HL-60/S4 (cell line): Measurements from ENCODE around the gene CCDC148.

Experiments used
- in situ Hi-C: fragments of 300-500 bp; cut with MboI; formaldehyde crosslinking; loops from 2 replicates; pipeline ENCODE4 v1.14.3; 2022; ENCODE audit warnings: low sequenced_read_pairs

CCDC148 gene

GRCh38 chr2:158221063-158222020, 235.2 kb downstream of the CCDC148 start:
- in situ Hi-C loops: no loop called here

- in situ Hi-C loops: no loop called here
Measured at GRCh38 chr2:158217593-158217992, 239.0 kb downstream of the CCDC148 start.

DNA sequence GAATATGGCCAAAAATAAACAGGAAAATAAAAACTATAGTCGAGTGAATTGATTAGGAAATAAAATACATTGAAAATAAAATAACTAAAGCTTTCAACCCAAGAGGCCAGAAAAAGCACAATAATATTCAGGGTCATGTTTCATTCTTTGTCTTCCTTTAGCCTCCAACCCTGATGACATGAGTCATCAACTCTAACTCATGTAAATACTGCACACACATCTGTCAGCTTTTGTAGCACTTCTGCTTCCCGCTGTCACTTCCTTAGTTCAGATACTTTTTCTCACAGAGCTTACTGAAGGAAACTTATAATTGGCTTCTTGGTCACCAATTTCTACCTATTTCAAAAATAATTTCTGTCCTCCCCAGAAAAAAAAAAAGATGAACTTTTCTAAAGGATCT, 242.1 kb downstream of the CCDC148 start:
- in situ Hi-C loops: no loop called here

DNA sequence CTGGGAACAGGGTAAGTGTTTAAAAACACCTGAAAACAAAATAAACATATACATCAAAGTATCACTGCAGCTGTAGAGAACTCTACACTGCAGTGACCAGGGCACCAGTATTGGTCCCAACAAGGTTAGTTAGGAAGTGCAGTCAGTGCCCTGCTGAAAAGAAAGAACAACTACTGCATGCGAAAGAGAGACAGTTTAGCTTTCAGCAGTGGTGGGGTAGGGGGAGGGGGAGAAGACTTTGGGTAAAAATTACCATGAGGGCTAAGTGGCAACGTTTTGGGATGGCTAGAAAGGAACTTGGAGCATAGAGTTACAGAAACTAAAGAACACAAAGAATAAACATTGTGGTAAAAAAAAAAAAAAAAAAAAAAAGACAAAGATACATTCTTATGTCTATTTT, 242.8 kb downstream of the CCDC148 start:
- in situ Hi-C loops: no loop called here

DNA sequence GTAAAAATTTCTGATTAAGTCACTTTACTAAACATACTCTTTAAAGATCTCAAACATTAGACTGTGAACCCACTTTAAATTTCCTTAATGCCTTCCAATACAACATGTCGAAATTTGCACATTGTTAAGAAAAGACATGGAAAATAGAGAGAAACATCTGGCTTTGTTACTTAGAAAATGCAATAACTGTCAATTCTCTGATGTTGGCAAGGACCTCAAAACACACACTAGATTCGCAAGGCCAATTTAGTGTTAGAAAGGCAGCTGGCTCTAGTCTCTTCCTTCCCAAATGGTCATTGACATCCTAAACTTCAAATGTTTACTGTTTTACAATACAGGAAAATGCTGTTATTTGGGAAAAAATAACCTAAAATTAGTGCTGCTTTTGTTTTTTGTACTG, 244.3 kb downstream of the CCDC148 start:
- in situ Hi-C loops: no loop called here

- in situ Hi-C loops: no loop called here
Measured at GRCh38 chr2:158211502-158211901, 245.1 kb downstream of the CCDC148 start.

DNA sequence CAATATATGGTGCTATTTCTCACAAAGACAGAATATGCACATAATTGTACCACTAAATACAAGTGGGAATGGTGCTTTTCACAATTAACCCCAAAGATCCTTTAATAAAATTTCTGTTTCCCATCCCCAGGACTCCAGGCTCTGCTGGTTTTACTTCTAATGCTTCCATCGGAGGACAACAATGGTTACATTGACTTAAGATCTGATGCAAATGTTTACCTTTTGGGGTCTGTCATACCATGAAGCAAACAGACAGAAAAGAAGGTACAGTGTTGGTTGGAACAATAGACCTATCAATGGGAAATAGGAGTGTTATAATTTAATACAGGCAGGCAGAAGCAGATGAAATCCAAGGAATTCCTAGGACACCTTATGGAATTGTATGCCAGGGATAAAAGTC, 249.2 kb downstream of the CCDC148 start:
- in situ Hi-C loops: no loop called here

- in situ Hi-C loops: no loop called here
Measured at GRCh38 chr2:158205215-158205614, 251.3 kb downstream of the CCDC148 start.

GRCh38 chr2:158204741-158205165, 251.8 kb downstream of the CCDC148 start:
- in situ Hi-C loops: no loop called here

- in situ Hi-C loops: no loop called here
Measured at GRCh38 chr2:158202161-158202815, 254.3 kb downstream of the CCDC148 start.

DNA sequence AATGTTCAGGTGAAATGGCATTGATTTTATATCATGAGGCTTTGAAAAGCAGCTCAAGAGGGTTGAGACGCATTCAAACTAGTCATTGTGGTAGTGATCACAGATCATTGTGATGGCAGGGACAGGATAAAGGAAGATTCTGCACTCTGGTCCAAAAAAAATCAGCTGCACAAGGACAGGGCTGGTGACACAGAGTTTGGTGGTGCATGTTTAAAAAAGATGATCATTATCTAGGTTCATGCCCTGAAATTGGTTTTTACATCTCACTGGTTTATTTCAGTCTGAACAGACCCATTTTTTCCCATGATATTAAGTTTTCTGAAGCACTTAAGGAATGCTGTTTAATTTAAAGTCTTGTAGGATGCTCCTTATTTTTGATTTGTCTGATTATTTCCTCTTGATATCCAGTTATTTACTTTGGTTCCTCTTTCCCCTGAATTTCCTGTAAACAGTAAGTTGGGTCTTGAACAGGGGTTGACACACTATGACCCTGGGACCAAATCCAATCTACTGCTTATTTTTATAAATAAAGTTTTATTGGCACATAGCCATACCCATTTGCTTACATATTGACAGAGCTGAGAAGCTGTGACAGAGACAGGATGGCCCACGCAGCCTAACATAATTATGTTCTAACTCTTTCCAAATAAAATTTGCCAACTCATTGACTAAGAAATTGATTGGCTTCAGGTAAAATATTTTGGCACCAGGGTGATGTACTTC, 256.5 kb downstream of the CCDC148 start:
- in situ Hi-C loops: no loop called here

DNA sequence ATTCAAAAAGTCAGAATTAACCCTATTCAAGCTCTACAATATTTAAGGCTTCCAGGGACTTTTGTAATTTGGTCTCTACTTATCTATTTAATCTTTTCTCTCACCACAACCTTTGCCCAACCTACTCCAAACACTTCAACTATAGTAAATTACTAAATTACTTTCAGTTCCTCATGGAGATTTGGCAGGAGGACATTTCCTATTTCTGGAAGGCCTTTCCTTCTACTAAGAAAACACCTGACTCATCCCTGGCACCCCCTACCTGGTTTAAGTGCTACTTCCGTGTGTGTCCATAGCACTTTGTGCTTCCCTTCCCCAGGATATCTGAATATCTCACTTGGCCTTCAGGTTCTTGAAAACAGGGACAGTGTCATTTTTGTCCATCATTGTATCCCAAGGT, 258.6 kb downstream of the CCDC148 start:
- in situ Hi-C loops: no loop called here

DNA sequence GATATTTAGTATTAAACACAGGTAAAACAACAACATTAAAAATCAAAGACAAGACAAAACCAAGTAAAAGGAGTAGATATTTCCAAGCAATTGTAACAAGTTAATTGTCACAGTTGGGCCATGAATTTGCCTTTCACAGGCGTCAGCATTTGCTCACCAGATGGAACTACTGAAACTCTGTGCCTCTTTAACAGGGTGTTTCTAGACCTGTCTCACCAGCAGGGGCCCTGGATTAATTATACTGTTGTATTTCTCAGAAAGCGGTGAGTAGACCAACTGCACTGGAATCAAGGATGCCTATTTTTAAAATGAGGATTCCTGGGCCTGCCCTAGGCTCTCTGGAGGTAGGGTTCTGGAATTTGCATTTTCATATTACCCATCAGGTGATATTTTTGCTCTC, 262.3 kb downstream of the CCDC148 start:
- in situ Hi-C loops: no loop called here

DNA sequence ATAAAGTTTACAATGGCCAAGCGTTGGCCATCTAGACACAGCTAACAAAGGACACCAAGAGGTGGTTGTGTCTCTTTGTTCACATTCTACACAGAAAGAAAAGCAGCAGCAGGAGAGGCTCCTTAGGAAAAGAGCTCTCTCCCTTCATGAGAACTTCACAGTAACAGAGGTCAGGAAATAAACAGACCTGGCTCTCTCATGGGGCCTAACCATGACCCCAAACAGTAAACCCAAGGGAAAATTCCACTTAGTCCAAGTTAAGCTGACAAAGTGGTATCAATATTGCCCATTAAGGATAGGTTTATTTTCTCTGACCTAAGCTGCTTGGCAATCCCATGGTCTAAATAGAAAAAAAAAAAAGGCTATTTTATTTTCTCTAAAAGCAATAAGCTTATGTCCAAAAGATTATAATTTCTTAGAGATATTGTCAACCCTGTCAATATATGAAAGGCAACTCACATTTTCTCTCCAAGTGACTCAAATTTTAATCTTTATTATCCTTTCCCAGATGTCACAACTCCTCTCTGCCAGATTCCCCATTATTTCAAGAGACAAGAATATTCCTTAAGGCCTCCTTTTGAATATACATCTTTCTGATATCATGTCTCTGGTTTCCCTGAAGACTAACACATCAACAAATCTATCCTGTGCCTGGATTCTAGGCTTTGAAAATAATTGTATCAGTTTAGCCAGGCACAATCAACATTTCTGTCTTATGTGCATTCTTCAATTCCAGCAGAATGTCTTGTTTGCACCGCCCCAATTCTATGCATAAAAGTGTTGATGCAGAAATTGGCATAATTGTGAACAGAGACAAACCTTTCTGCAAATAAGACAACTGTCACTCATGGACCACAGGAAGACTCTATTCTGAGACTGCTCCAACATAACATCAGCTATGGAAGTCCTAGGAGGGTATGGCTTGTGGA, 263.8 kb downstream of the CCDC148 start:
- in situ Hi-C loops: no loop called here

DNA sequence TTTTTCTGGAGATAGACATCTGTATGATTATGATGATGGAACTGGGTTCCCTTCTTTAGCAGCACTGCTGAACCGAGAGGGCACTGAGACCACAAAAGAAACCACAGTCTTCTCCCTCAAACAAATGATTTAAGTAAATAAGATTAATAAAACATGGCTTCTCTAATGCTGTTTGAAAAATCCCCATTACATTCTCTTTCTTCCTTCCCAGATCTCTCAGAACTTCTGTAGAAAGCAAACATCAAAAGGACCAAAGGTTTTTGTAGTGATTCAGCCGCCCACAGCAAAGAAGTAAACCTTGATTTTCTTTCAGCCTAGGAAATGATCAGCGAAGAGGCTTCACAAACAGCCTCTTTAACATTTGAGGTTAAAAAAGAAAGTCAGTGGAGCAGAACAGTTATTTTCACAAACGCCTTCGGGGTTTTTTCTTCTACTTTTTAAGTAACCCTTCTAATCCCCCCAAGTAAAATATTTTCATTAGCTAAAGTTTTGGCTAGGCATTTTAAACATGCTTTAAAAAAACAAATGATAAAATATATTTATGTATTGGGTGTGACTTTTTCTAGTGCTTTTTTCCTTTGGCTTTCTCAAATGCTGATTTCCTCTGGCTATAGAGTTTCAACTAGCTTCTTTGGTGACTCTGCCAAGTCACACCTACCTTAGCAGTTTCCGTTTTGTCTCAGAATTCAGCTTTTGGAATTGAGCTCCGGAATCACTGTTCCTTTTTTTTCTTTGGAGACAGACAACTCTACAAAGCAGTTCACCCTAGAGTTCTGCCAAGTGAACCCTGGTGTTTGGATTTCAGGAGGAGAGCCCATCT, 265.3 kb downstream of the CCDC148 start:
- in situ Hi-C loops: no loop called here

DNA sequence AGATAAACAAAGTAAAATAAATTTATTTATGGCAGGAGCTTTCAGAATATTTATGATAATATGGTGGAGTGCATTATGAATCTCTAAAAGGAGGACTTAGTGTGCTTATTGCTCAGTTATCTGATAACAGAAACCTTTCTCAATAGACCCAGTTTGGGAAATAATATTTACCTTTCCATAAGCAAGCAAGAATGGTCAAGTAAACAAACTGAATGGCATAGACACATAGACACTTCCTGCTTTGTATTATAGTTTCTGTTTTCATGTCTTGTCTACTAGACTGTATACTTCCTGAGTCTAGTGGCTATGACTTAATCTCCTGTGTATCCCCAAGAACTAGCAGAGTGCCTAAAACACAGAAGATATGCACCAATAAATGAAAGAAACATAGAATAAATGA, 267.0 kb downstream of the CCDC148 start:
- in situ Hi-C loops: no loop called here

- in situ Hi-C loops: no loop called here
Measured at GRCh38 chr2:158187908-158188307, 268.6 kb downstream of the CCDC148 start.

DNA sequence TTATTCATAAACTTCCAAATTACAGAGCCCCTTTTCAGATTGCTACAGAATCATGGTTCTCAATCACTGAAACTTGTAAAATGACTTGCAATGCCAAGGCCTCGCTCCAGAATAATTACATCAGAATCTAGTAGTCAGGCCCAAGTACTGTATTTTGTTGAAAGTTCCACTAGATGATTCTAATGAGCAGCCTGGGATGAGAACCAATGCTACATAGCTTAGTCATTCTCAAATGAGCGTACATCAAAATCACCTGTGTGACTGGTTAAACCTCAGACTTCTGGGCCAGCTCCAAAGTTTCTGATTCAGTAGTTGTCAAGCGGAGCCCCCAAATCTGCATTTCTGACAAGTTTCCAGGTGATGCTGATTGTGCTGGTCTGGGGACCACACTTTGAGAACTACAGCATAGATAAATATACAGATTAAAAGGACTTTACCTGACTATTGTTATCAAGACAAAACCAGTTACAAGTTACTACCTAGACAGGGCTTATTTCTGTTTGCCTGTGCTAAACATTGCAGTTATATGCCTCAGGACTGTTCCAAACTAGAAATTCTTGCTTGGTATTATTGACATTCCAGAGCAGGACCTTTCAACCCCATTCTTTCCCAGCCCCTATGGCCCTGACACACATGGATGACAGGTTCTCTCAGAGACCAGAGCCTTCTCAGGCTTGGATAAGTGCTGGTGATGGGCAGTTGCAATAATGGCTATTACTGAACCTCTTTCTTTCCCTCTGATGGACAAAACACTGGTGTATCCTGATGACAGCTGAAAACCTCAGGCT, 271.8 kb downstream of the CCDC148 start:
- in situ Hi-C loops: no loop called here

GRCh38 chr2:158184001-158184400, 272.6 kb downstream of the CCDC148 start:
- in situ Hi-C loops: no loop called here
